HG02943 (cell line): ENCODE measurements around the gene XRN2.
"Not testable (repeated sequence)": the region's sequence is repeated elsewhere in the genome, so short reads cannot be mapped to it uniquely, and the experiment has no call there.

Source experiments
- ATAC-seq: cut with Tn5 transposase; IDR thresholded peaks from one replicate; pipeline ENCODE4 v1.9.1; 2021; ENCODE audit warnings: mild to moderate bottlenecking, low read depth, moderate library complexity; ENCODE audit not compliant: unreplicated experiment

Gene XRN2

DNA sequence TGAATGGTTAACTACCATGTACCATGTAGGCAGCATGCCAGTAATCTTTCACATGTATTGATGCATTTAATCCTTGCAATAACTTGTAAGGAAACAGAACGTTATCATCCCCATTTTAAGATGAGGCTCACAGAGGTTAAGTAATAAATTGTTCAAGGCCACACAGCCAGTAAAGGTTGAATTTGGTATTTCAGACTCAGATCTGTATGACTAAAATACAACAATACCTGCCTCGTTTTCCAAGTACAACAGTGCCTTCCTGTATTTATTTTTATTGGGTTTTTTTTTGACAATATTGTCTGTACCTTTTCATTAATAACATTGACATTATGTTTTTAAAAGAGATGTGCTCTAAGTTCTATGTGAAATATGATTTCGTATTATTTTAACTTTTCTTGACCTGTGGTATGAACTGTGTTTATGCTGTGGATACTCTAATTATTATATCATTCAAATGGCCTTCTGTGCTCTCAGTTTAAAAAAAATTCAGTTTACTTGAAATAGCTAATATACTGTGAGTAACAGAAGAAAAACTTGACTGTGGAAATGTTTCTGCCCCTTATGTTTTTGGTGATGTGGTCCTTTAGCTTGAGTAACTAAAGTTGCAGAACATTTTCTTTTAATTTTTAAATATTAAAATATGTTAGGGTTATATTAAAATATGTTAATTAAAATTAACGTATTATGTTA, 39.7 kb downstream of the XRN2 start:
- ATAC-seq = no peak

DNA sequence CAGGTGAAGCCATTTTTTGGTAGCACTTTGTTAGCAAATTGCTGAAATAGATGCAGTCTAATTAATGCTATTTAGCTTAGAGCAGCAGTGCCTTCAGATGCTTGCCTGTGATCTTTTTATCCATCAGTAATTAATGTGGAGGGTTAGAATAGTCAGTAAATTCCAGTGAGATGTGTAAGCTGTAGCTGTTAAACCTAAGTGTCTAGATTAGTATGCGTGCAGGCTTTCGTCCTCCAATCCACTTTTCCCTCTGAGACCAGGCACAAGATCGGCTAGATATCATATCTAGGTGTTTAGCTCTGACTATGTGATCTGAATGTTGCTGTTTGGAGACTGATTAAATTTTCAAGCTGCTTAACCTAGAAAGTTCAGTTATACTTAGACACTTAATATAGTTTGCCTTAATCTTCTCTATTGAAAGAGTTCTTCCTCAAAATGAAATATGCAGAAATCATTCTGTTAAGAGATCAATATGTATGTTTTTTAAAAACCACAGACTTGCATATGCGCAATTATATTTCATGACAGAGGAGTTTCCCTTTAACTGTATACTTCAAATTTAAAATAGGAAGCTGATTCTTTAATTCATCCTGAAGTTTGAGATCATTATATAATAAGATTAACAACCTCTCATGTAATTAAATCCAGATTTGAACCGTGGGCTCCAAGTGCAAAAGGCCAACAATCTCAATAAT, 41.2 kb downstream of the XRN2 start:
- ATAC-seq = no peak

DNA sequence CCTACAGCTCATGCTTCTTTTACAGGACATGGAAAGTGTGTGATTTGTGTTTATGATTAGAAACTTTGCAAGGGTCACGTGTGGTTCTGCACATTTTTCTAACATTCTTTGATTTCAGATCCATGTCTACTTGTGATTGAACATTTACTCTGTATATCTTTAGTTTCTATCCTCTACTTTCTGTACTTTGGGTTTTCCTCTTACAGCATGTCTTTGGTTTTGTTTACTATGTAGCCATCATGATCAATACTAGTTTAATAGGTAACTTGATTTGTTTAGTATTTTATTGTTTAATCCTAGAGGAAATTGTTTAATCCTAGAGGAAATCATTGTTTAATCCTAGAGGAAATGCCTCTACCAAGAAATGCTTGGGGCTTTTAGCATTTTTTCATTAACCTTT, 41.8 kb downstream of the XRN2 start:
- ATAC-seq = no peak

DNA sequence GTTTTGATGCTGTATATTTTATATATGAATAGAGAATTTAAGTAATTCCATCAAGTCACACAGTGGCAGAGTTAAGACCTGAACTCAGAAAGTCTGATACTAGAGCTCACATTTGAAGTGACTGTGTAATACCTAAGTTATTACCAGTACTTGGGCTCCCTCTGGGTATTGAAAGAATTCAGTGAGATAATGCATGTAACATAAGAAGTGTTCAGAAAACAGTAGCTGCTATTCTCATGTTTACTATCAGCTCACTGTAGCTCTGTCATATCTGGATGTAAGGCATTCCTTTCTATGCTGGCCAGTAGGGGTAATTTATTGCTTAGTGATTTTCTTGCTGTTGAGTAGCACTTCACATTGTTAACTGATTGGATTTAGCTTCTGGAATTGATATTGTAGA, 49.6 kb downstream of the XRN2 start:
- ATAC-seq = no peak

DNA sequence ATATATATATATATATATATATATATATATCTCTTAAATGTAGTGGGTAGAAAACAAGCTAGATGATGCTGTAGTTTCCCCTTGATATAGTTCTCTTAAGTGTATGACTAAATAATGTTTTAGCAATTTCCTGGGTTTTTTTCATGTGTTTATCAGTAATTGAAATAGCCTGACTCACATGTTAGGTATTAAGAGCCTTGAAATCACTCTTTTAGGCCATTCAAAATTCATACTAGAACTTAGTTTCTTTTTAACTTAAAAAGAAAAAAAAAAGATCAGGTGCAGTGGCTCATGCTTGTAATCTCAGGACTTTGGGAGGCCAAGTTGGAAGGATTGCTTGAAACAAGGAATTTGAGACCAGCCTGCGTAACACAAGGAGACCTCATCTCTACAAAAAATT, 50.1 kb downstream of the XRN2 start:
- no peak for ATAC-seq

GRCh38 chr20:21355981-21356380, 52.9 kb downstream of the XRN2 start:
- ATAC-seq = no peak

GRCh38 chr20:21356386-21356785, 53.3 kb downstream of the XRN2 start:
- no peak for ATAC-seq

- ATAC-seq = no peak
These were observed 54.7 kb downstream of the XRN2 start for GRCh38 chr20:21357844-21358243.

DNA sequence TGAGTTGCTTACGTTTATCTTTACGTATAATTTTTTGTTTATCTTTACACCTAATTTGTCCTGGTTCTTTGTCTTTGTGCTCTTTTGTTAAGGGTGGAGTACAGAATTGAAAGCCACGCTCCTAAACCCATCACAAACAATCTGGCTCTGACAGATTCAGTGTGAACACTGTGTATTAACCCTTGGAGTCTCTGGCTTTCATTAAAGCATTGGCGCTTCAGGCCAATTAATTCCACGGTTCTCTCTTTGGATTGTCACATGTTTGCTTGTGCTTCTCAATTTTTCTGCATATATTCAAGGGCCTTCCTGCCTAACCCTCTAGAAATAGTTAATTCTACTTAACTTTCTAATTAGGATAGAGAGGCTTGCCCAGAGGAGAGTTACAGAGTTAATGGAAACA, 55.6 kb downstream of the XRN2 start:
- no peak for ATAC-seq

- ATAC-seq = no peak
These were observed 57.6 kb downstream of the XRN2 start for GRCh38 chr20:21360705-21361104.

- ATAC-seq = no peak
These were observed 58.1 kb downstream of the XRN2 start for GRCh38 chr20:21361266-21361665.

DNA sequence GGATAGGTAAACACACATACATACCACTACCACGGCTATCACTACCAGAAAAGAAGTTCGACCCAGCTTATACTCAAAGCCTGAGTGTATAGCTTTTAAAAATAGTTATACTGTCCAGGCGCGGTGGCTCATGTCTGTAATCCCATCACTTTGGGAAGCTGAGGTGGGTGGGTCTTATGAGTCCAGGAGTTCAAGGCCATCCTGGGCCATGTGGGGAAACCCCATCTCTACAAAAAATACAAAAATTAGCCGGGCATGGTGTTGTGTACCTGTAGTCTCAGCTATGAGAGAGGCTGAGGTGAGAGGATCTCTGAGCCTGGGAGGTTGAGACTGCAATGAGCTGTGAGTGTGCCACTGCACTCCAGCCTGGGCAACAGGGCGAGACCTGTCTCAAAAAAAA, 61.3 kb downstream of the XRN2 start:
- ATAC-seq = no peak

DNA sequence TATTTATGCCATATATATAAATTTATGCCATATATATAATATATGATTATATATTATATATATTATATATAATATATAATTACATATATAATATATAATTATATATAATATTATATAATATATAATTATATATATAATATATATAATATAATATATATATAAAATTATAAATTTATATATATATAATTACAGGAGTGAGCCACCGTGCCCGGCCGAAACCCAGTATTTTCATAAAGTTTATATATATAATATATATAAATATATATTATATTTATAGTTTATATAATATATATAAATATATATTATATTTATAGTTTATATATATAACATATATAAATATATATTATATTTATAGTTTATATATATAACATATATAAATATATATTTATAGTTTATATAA, 62.6 kb downstream of the XRN2 start:
- ATAC-seq = no peak

- not testable (repeated sequence) for ATAC-seq
These were observed 63.1 kb downstream of the XRN2 start for GRCh38 chr20:21366273-21366672.

DNA sequence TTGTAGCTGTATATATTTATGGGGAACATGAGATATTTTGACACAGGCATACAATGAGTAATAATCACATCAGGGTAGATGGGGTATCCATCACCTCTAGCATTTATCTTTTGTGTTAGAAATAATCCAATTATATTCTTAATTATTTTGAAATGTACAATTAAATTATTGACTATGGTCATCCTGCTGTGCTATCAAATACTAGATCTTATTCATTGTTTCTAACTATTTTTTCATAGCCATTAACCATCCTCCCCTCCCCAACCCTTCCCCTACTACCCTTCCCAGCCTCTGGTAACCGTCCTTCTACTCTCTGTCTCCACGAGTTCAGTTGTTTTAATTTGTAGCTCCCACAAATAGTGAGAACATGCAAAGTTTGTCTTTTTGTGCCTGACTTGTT, 65.7 kb downstream of the XRN2 start:
- no peak for ATAC-seq

DNA sequence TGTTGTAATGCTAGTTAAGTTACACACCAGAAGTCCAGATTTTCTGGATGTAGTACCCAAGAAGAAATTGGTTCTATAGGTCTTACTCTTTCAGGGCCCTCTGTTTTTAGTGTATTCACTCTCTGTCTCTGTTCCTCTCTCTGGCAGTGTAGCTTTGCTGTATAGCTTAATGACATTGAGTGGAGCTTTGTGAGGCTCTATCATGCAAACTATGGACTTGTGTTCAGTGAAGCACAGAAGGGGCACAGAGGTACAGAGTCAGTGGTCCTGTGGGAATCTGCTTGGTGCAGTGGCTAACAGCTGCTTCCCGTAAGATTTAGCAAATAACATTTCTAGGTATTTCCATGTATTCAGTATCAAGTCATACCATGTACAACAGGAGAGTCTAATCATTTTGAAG, 68.1 kb downstream of the XRN2 start:
- no peak for ATAC-seq

DNA sequence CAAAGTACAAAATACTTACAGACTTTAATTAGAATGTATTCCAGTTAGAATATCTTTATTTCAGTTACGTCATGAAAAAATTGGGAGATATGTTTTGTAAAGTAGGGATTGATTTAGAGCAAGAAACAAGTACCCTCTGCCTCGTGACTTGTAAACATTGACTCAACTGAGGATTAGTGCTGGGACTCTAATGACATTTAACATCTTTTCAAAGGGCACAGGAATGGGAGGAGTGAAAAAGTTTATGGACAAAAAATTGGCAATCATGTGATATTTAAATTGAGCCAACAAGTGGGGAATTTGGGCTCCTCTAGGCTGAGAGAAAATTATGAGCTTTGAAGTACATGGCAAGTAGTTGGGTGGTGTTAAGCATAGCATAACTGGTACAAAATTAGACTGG, 68.9 kb downstream of the XRN2 start:
- no peak for ATAC-seq

- ATAC-seq = no peak
These were observed 70.3 kb downstream of the XRN2 start for GRCh38 chr20:21373436-21373835.

- ATAC-seq = no peak
These were observed 73.5 kb downstream of the XRN2 start for GRCh38 chr20:21376626-21377025.

GRCh38 chr20:21377701-21378100, 74.6 kb downstream of the XRN2 start:
- no peak for ATAC-seq

GRCh38 chr20:21378259-21378658, 75.1 kb downstream of the XRN2 start:
- no peak for ATAC-seq

DNA sequence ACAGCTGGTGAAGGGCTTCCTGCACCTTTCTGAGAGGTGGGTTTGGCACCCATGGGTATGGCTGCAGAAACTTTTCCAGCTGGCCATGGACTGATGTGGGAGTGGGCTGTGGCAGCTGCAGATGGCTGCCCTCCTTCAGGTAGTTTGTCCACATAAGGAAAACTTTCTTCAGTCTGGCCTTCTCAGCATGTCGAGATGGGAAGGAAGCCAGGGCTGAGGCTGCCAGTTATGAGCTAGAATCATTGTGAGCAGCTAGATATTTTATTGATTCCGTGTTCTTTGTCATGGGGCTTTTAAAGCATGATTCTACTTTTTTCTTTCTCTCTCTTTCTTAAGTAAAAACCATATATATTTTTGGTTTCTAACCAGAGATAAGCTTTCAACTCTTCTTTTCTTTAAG, 77.6 kb downstream of the XRN2 start:
- no peak for ATAC-seq
